ENCODE results near the gene LSM7.

- TF ChIP-seq POLR2A (IDR thresholded peaks at IDR 0.05) = no peak
- no peak for TF ChIP-seq CTCF (IDR thresholded peaks at IDR 0.05)
Observed at GRCh38 chr19:2294687-2295335, 33.6 kb downstream of the LSM7 start.
